Erythroblast (primary cell): ENCODE results near the gene EPHB6.

Experiments used
- GATA1 ChIP-seq: IDR thresholded peaks from 2 replicates; pipeline ENCODE4 v1.6.1; 2011; ENCODE audit warnings: low read depth, mild to moderate bottlenecking, control low read depth, low read length, moderate library complexity
- POLR2A ChIP-seq: IDR thresholded peaks from 2 replicates; pipeline ENCODE4 v1.6.1; 2011; ENCODE audit warnings: mild to moderate bottlenecking, low read length

DNA sequence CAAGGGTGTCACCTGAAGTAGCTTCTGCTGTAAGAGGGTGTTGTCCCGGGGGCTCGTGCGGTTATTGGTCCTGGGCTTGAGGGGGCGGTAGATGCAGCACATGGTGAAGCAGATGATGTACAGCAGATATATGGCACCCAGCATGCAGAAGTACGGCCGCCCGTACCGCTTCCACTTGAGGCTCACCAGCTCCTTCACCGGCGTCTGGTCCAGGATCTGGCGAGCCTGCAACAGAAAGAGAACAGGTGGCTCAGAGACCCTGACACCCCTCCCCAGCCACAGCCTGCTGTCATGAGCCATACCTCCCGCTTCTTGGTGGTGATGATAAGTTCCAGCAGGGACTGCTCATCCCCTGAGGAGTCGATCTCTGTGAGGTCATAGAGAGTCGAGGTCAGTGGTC is 20.6 kb downstream of the EPHB6 start:
- TF ChIP-seq POLR2A (no peak), GATA1 (no peak)
